Heart right ventricle (tissue), 16 donors: ENCODE results near the gene GMPR. TPM values are rescaled to one million over a fixed set of nuclear protein-coding genes. Genes with fewer than 3 reads are reported as not detected.

ENCODE experiments used
- ATAC-seq, 8 donors: fragments of 200-7000 bp; cut with Tn5 transposase; one replicate each; pipeline ENCODE4 v1.9.1; 2020; ENCODE audit warnings: mild to moderate bottlenecking in 8 of 8, moderate library complexity in 8 of 8, moderate number of reproducible peaks in 1 of 8
- DNase-seq, 2 donors: peaks; one replicate each; pipeline ENCODE4 v3.0.0-alpha.2; 2020
- H3K27ac ChIP-seq, 10 donors: fragments of 200-600 bp; sonication (generic) in 2 of 10; one replicate each; pipeline versions ENCODE4 v1.5.0 to v1.8.0; 2020 to 2022; ENCODE audit warnings: mild to moderate bottlenecking in 3 of 10
- H3K27me3 ChIP-seq, 7 donors: fragments of 200-600 bp; one replicate each; pipeline ENCODE4 v1.8.0; 2021 to 2022; ENCODE audit warnings: mild to moderate bottlenecking in 2 of 7
- H3K36me3 ChIP-seq, 9 donors: fragments of 200-600 bp; sonication (generic) in 1 of 9; one replicate each; pipeline versions ENCODE4 v1.5.0 to v1.8.0; 2020 to 2022; ENCODE audit warnings: mild to moderate bottlenecking in 2 of 9
- H3K4me1 ChIP-seq, 9 donors: fragments of 200-600 bp; sonication (generic) in 1 of 9; one replicate each; pipeline versions ENCODE4 v1.5.0 to v1.8.0; 2020 to 2022; ENCODE audit warnings: mild to moderate bottlenecking in 4 of 9
- H3K4me3 ChIP-seq, 10 donors: fragments of 200-600 bp; sonication (generic) in 2 of 10; one replicate each; pipeline versions ENCODE4 v1.5.0 to v1.8.0; 2020 to 2022; ENCODE audit warnings: mild to moderate bottlenecking in 7 of 10, moderate library complexity in 2 of 10
- H3K9me3 ChIP-seq, 11 donors: fragments of 200-600 bp in 10 of 11; sonication (generic) in 2 of 11; one replicate each; pipeline versions ENCODE4 v1.5.0 to v1.8.0; 2013 to 2022; ENCODE audit warnings: mild to moderate bottlenecking in 2 of 11, control low read depth in 1 of 11, moderate library complexity in 1 of 11
- CTCF ChIP-seq, 9 donors: fragments of 200-600 bp; sonication (generic) in 2 of 9; IDR thresholded peaks; one replicate each; pipeline versions ENCODE4 v1.5.0 to v1.8.0; 2021 to 2022; ENCODE audit warnings: antibody characterized with exemption in 9 of 9, mild to moderate bottlenecking in 5 of 9, moderate library complexity in 1 of 9
- WGBS, 2 donors: extraction: QIAGEN DNeasy Blood & Tissue Kit; methylation state at CpG; one replicate each; pipeline ENCODE4 v1.1.7; 2013; ENCODE audit warnings: inconsistent platforms in 1 of 2; 5-methylcytosine and 5-hydroxymethylcytosine counted together
- intact Hi-C, 10 donors: fragments of 100-400 bp; cut with DNase I; formaldehyde crosslinking; loops; one replicate each; pipeline versions ENCODE4 v1.11.1 to v1.14.2; 2022
- polyA plus RNA-seq, 2 donors: library from polyadenylated mRNA; stranded (reverse); fragments of 200-250 nt; gene quantifications; one replicate each; pipeline ENCODE4 v1.2.3, GENCODE V29; 2013
- total RNA-seq, 10 donors: library from RNA; stranded (reverse); fragmentation: NEBNext Ultra II Directional in 3 of 10; extraction: Animal tissue kit (Norgen Biotek cat#: 25700) in 3 of 10; gene quantifications; one replicate each; pipeline versions ENCODE4 v1.2.1 to v1.2.4, GENCODE V29; 2021 to 2023
- donor health status: Arrhythmogenic right ventricular cardiomyopathy.
- donor health status: ischemic (EF 13 %, LVEDD 7.1; RV severe dilation, severe dysfunction).
- donor health status: healthy with polysubstance abuse.
- donor health status: DM: no; HTN: yes; CAD: no.
- donor health status: DM: no; HTN: no; CAD: no.
- donor health status: ischemic (EF 25% LVEDD 6.9; RV normal size, moderate dysfunction).
- donor health status: ischemic (EF 25% LVEDD 5.7; RV mildly dilated, moderate dysfunction).
- donor health status: healthy.
- donor health status: DM: yes; HTN: yes; CAD: no.
- donor health status: Ischemic cardiomyopathy.
- donor health status: ischemic (EF 35%, LVEDD 5.7; RV mildly dilated, moderate dysfunction).
- donor health status: nonischemic (EF 11% LVEDD 7.7; RV severe dilation, severe dysfunction).
- donor health status: DM: yes; HTN: yes; CAD: no.
- donor health status: PGD.
- donor health status: ischemic (EF 29% LVEDD 5.4; RV normal size, mild dysfunction).
- donor health status: nonischemic (EF 23%, LVEDD 6.1; RV moderate dilation, normal function).

GMPR gene
- total and polyA plus RNA-seq, 12 donors, result 74.1 to 334 (median 104) TPM

- H3K9me3 ChIP-seq, result no peaks in the 10 kb centered on the region
- no peak overlapping the region for H3K27ac ChIP-seq
- WGBS, 2 donors, result 91 to 95% methylated on average over 2 of the region's 2 CpGs
- no peak for TF ChIP-seq CTCF (IDR thresholded peaks at IDR 0.05)
- intact Hi-C loops, result no loop called here
- H3K36me3 ChIP-seq, result peaks cover 0 to 84% (median 14%) of the 10 kb centered on the region in 9 donors
- peaks cover 0 to 9% (median 6%) of the 10 kb centered on the region in 9 donors for H3K4me1 ChIP-seq
- no peak overlapping the region for H3K4me3 ChIP-seq
- no peaks in the 10 kb centered on the region for H3K27me3 ChIP-seq
- no peak for ATAC-seq
- no peak for DNase-seq
Measured at GRCh38 chr6:16251706-16252105, 13.3 kb downstream of the GMPR start.

GRCh38 chr6:16252686-16253299, 14.4 kb downstream of the GMPR start:
- no peak for TF ChIP-seq CTCF (IDR thresholded peaks at IDR 0.05)
- no peak for ATAC-seq
- peaks cover 0 to 80% (median 4%) of the 10 kb centered on the region in 9 donors for H3K36me3 ChIP-seq

GRCh38 chr6:16253399-16254144, 15.2 kb downstream of the GMPR start:
- Histone ChIP-seq H3K4me1 (peaks cover 0 to 22% (median 11%) of the 10 kb centered on the region in 9 donors), H3K27me3 (no peaks in the 10 kb centered on the region), H3K4me3 (no peak overlapping the region), H3K36me3 (peaks cover 0 to 79% (median 4%) of the 10 kb centered on the region in 9 donors), H3K27ac (no peak overlapping the region), H3K9me3 (no peaks in the 10 kb centered on the region)
- DNase-seq (no peak), ATAC-seq (no peak)
- intact Hi-C loops, result no loop called here
- no peak for TF ChIP-seq CTCF (IDR thresholded peaks at IDR 0.05)
- 83 to 87% methylated on average over 10 of the region's 10 CpGs for WGBS, 2 donors

More at GRCh38 chr6:16252686-16253299, 14.4 kb downstream of the GMPR start:
- WGBS, 2 donors, result 38 to 52% methylated on average over 2 of the region's 2 CpGs
- Histone ChIP-seq H3K27ac (no peak overlapping the region), H3K27me3 (no peaks in the 10 kb centered on the region), H3K4me3 (no peak overlapping the region), H3K9me3 (no peaks in the 10 kb centered on the region), H3K4me1 (peaks cover 0 to 15% (median 6%) of the 10 kb centered on the region in 9 donors)
- DNase-seq, result no peak
- intact Hi-C loops, result no loop called here

GRCh38 chr6:16254535-16254934, 16.1 kb downstream of the GMPR start:
- 95% methylated on average over 9 of the region's 9 CpGs for WGBS, 2 donors
- no peaks in the 10 kb centered on the region for H3K27me3 ChIP-seq
- intact Hi-C loops, result no loop called here
- peaks cover 0 to 73% (median 4%) of the 10 kb centered on the region in 9 donors for H3K36me3 ChIP-seq
- no peak for ATAC-seq
- H3K27ac ChIP-seq, result no peak overlapping the region
- TF ChIP-seq CTCF (IDR thresholded peaks at IDR 0.05), result no peak
- no peak overlapping the region for H3K4me3 ChIP-seq
- no peak for DNase-seq
- no peaks in the 10 kb centered on the region for H3K9me3 ChIP-seq
- peaks cover 0 to 25% (median 13%) of the 10 kb centered on the region in 9 donors for H3K4me1 ChIP-seq
